H1 (cell line): ENCODE results near the gene SOBP. TPM values are rescaled to one million over a fixed set of nuclear protein-coding genes. Genes with fewer than 3 reads are reported as not detected.
"Not testable (repeated sequence)": the region's sequence is repeated elsewhere in the genome, so short reads cannot be mapped to it uniquely, and the experiment has no call there.

Source experiments
- CTCF ChIA-PET: fragments of 300-600 bp; sonication (Branson Sonifier 250); formaldehyde crosslinking; loops from one replicate; lab custom pipeline; 2021; ENCODE audit not compliant: partially characterized antibody; lab: Charles Lee
- POLR2A ChIA-PET: fragments of 300-600 bp; sonication (Branson Sonifier 250); formaldehyde crosslinking; loops from one replicate; lab custom pipeline; 2021; ENCODE audit warnings: inconsistent platforms; ENCODE audit not compliant: partially characterized antibody; lab: Charles Lee
- DNase-seq, 2 experiments: peaks; one replicate each; pipeline versions ENCODE4 v3.0.0 to v3.0.0-alpha.2; 2010 to 2022; ENCODE audit warnings: low spot score in 2 of 2, low read depth in 1 of 2, mixed read lengths in 1 of 2
- FAIRE-seq: peaks from 2 replicates; lab custom pipeline; 2011; peaks lifted over from hg19 to GRCh38; lab: Jason Lieb, UNC
- H2AFZ ChIP-seq: 2 replicates; pipeline ENCODE4 v1.8.1; 2012; ENCODE audit warnings: low read length, inconsistent platforms
- H2AK5ac ChIP-seq: 2 replicates; pipeline ENCODE4 v1.6.1; 2013; ENCODE audit warnings: low read depth, low read length
- H2BK120ac ChIP-seq: replicated peaks from 2 replicates; pipeline ENCODE3; 2013; ENCODE audit warnings: low read depth, low read length, inconsistent platforms
- H2BK12ac ChIP-seq: 2 replicates; pipeline ENCODE4 v1.6.1; 2013; ENCODE audit warnings: low read depth, low read length
- H2BK15ac ChIP-seq: 2 replicates; pipeline ENCODE4 v1.6.1; 2013; ENCODE audit warnings: low read length
- H2BK20ac ChIP-seq: 2 replicates; pipeline ENCODE4 v1.6.1; 2013; ENCODE audit warnings: low read length
- H2BK5ac ChIP-seq: 2 replicates; pipeline ENCODE4 v1.6.1; 2013; ENCODE audit warnings: low read depth, low read length
- H3K14ac ChIP-seq: 2 replicates; pipeline ENCODE4 v1.6.1; 2013; ENCODE audit warnings: inconsistent platforms; ENCODE audit not compliant: insufficient read length
- H3K18ac ChIP-seq: 2 replicates; pipeline ENCODE4 v1.6.1; 2013; ENCODE audit warnings: low read length; ENCODE audit errors: extremely low read depth
- H3K23ac ChIP-seq: 2 replicates; pipeline ENCODE4 v1.6.1; 2013; ENCODE audit warnings: inconsistent platforms; ENCODE audit not compliant: insufficient read length
- H3K23me2 ChIP-seq: 2 replicates; pipeline ENCODE4 v1.6.1; 2013; ENCODE audit warnings: low read depth, low read length
- H3K27ac ChIP-seq: 2 replicates; pipeline ENCODE4 v1.6.1; 2011; ENCODE audit warnings: low read depth, low read length, inconsistent platforms
- H3K27me3 ChIP-seq, 4 experiments: replicated peaks in 1 of 4; 1 replicate in 1 of 4; 2 replicates in 3 of 4; pipeline versions ENCODE4 v1.6.1 to v1.8.1; 2011 to 2013; ENCODE audit warnings: low read length in 3 of 4, mild to moderate bottlenecking in 3 of 4, inconsistent platforms in 2 of 4, mixed read lengths in 2 of 4, moderate library complexity in 1 of 4; ENCODE audit not compliant: control insufficient read depth in 3 of 4, insufficient read depth in 3 of 4; ENCODE audit errors: extremely low read depth in 1 of 4
- H3K36me3 ChIP-seq, 4 experiments: 2 replicates each; pipeline versions ENCODE4 v1.6.1 to v1.8.1; 2011 to 2013; ENCODE audit warnings: mild to moderate bottlenecking in 4 of 4, low read length in 3 of 4, moderate library complexity in 2 of 4, control low read depth in 1 of 4, inconsistent platforms in 1 of 4; ENCODE audit not compliant: insufficient read depth in 4 of 4, control insufficient read depth in 2 of 4
- H3K4ac ChIP-seq: replicated peaks from 2 replicates; pipeline ENCODE3; 2013; ENCODE audit warnings: low read length, low read depth, mixed read lengths, inconsistent platforms; ENCODE audit not compliant: insufficient read length
- H3K4me1 ChIP-seq, 4 experiments: replicated peaks in 1 of 4; 1 replicate in 1 of 4; 2 replicates in 3 of 4; pipeline versions ENCODE4 v1.6.1 to v1.8.1; 2011 to 2013; ENCODE audit warnings: low read length in 3 of 4, inconsistent platforms in 2 of 4, mixed read lengths in 1 of 4; ENCODE audit not compliant: insufficient read depth in 4 of 4, control insufficient read depth in 3 of 4
- H3K4me2 ChIP-seq, 2 experiments: 2 replicates each; pipeline versions ENCODE4 v1.6.1 to v1.8.1; 2011 to 2013; ENCODE audit warnings: low read depth in 2 of 2, low read length in 2 of 2, control low read depth in 1 of 2, inconsistent platforms in 1 of 2, mild to moderate bottlenecking in 1 of 2; ENCODE audit not compliant: insufficient read depth in 1 of 2
- H3K4me3 ChIP-seq, 4 experiments: fragments of 200-600, 300-600 bp in 1 of 4; sonication (generic), shearing (Covaris generic), sonication (Bioruptor Twin) in 1 of 4; 2 replicates each; pipeline versions ENCODE4 v1.5.1 to v1.8.1; 2011 to 2016; ENCODE audit warnings: low read length in 4 of 4, low read depth in 3 of 4, control low read depth in 2 of 4, inconsistent platforms in 2 of 4, mild to moderate bottlenecking in 2 of 4, mixed read lengths in 1 of 4, moderate library complexity in 1 of 4; ENCODE audit not compliant: insufficient read depth in 2 of 4; ENCODE audit errors: extremely low read depth in 1 of 4
- H3K56ac ChIP-seq: replicated peaks from 2 replicates; pipeline ENCODE3; 2013; ENCODE audit warnings: low read depth, mild to moderate bottlenecking, mixed read lengths, low read length, inconsistent platforms; ENCODE audit not compliant: insufficient read length
- H3K79me1 ChIP-seq: 2 replicates; pipeline ENCODE4 v1.6.1; 2013; ENCODE audit warnings: low read depth, low read length, control low read depth
- H3K79me2 ChIP-seq, 2 experiments: 2 replicates each; pipeline versions ENCODE4 v1.6.1 to v1.8.1; 2012 to 2013; ENCODE audit warnings: low read length in 2 of 2, mild to moderate bottlenecking in 2 of 2, inconsistent platforms in 1 of 2; ENCODE audit not compliant: insufficient read depth in 2 of 2, control insufficient read depth in 1 of 2
- H3K9ac ChIP-seq, 4 experiments: replicated peaks in 1 of 4; 1 replicate in 1 of 4; 2 replicates in 3 of 4; pipeline versions ENCODE4 v1.6.1 to v1.8.1; 2011 to 2013; ENCODE audit warnings: low read depth in 3 of 4, low read length in 3 of 4, control low read depth in 2 of 4, mild to moderate bottlenecking in 2 of 4, moderate library complexity in 2 of 4, inconsistent platforms in 1 of 4; ENCODE audit errors: extremely low read depth in 1 of 4
- H3K9me3 ChIP-seq, 2 experiments: 2 replicates each; pipeline versions ENCODE4 v1.6.1 to v1.8.1; 2012 to 2013; ENCODE audit warnings: mild to moderate bottlenecking in 2 of 2, moderate library complexity in 2 of 2, control low read depth in 1 of 2, inconsistent platforms in 1 of 2, low read depth in 1 of 2, low read length in 1 of 2, mixed read lengths in 1 of 2; ENCODE audit not compliant: insufficient read depth in 2 of 2
- H4K20me1 ChIP-seq, 2 experiments: replicated peaks in 1 of 2; 2 replicates each; pipeline versions ENCODE3 to v1.8.1; 2011 to 2013; ENCODE audit warnings: inconsistent platforms in 2 of 2, low read length in 2 of 2, mild to moderate bottlenecking in 1 of 2; ENCODE audit not compliant: insufficient read depth in 2 of 2, control insufficient read depth in 1 of 2
- H4K5ac ChIP-seq: 2 replicates; pipeline ENCODE4 v1.6.1; 2013; ENCODE audit warnings: low read length, low read depth, mixed read lengths, inconsistent platforms; ENCODE audit not compliant: insufficient read length
- H4K8ac ChIP-seq: 2 replicates; pipeline ENCODE4 v1.8.0; 2013; ENCODE audit warnings: mild to moderate bottlenecking, moderate library complexity, low read length, inconsistent platforms; ENCODE audit not compliant: insufficient read depth; ENCODE audit errors: extremely low read depth
- H4K91ac ChIP-seq: replicated peaks from 2 replicates; pipeline ENCODE3; 2013; ENCODE audit warnings: low read length, mixed read lengths, inconsistent platforms; ENCODE audit not compliant: insufficient read length
- CHD1 ChIP-seq: IDR thresholded peaks from 2 replicates; pipeline ENCODE4 v1.6.1; 2012; ENCODE audit warnings: low read depth, low read length, improper control_type of control experiment
- CTCF ChIP-seq, 3 experiments: IDR thresholded peaks; 1 replicate in 2 of 3; 2 replicates in 1 of 3; pipeline versions ENCODE4 v1.5.1 to v1.6.1; 2011; ENCODE audit warnings: low read length in 3 of 3, mild to moderate bottlenecking in 3 of 3, inconsistent platforms in 2 of 3, low read depth in 1 of 3, moderate library complexity in 1 of 3; ENCODE audit not compliant: insufficient read depth in 1 of 3; ENCODE audit errors: control extremely low read depth in 1 of 3
- GTF2F1 ChIP-seq: IDR thresholded peaks from 2 replicates; pipeline ENCODE4 v1.6.1; 2012; ENCODE audit warnings: low read depth, low read length, improper control_type of control experiment, borderline replicate concordance
- NANOG ChIP-seq: IDR thresholded peaks from 2 replicates; pipeline ENCODE4 v1.6.1; 2011; ENCODE audit warnings: low read length, low read depth, mild to moderate bottlenecking, inconsistent platforms; ENCODE audit not compliant: insufficient read depth, poor library complexity, severe bottlenecking
- SP4 ChIP-seq: IDR thresholded peaks from 2 replicates; pipeline ENCODE4 v1.6.1; 2012; ENCODE audit warnings: low read length, inconsistent platforms
- TBP ChIP-seq: IDR thresholded peaks from 2 replicates; pipeline ENCODE4 v1.6.1; 2011; ENCODE audit warnings: low read depth, low read length, improper control_type of control experiment
- YY1 ChIP-seq: IDR thresholded peaks from 2 replicates; pipeline ENCODE4 v1.6.1; 2011; ENCODE audit warnings: low read depth, mild to moderate bottlenecking, low read length
- WGBS, 2 experiments: shearing (Covaris generic) in 1 of 2; methylation state at CpG; one replicate each; pipeline versions ENCODE4 v1.1.6 to v1.1.7; 2013 to 2015; ENCODE audit warnings: low lambda C conversion rate in 2 of 2, mixed read lengths in 2 of 2, inconsistent platforms in 1 of 2, low coverage in 1 of 2, missing lambda C conversion rate in 1 of 2; ENCODE audit not compliant: insufficient replicate concordance in 2 of 2, insufficient coverage in 1 of 2, insufficient read length in 1 of 2; ENCODE audit errors: extremely low coverage in 1 of 2, missing lambda C conversion rate in 1 of 2; 5-methylcytosine and 5-hydroxymethylcytosine counted together
- polyA plus RNA-seq, 7 experiments: library from polyadenylated mRNA; depleted of rRNA in 3 of 7; stranded (reverse) in 5 of 7; unstranded in 2 of 7; fragments of >200 nt in 5 of 7; fragments of 200-250 nt in 2 of 7; gene quantifications; 1 replicate in 5 of 7; 2 replicates in 1 of 7; 4 replicates in 1 of 7; pipeline versions ENCODE4 v1.2.1 to v1.2.3, GENCODE V29; 2011 to 2013; ENCODE audit warnings: missing spikeins in 2 of 7, mixed read lengths in 2 of 7
- total RNA-seq: library from RNA; stranded (reverse); fragmentation: NEBNext Ultra II Directional; extraction: Animal tissue kit (Norgen Biotek cat#: 25700); gene quantifications from 2 replicates; pipeline ENCODE4 v1.2.1, GENCODE V29; 2021

SOBP gene
- total and polyA plus RNA-seq, 2 of the 8 experiments (the other 6 are each of a cell fraction or from before 2014, with no cell fraction given), result 0.45 to 6.2 TPM

- TF ChIP-seq NANOG (no peak), CTCF (IDR thresholded peaks at IDR 0.05; ENCODE audit: control extremely low read depth in 1 of 3, insufficient read depth in 1 of 3, low read depth in 1 of 3, low read length in 3 of 3) (no peak), CHD1 (no peak), GTF2F1 (no peak), YY1 (no peak), SP4 (no peak), TBP (no peak)
- TF ChIP-seq, all 59 proteins: peak for 0
Observed at GRCh38 chr6:107517274-107517673, 27.4 kb downstream of the SOBP start (continued).

- FAIRE-seq, H2BK15ac ChIP-seq, H2AFZ ChIP-seq, H3K4me3 ChIP-seq, H2BK120ac ChIP-seq, CTCF ChIA-PET, H3K4me2 ChIP-seq, H4K5ac ChIP-seq, H4K8ac ChIP-seq, H3K23me2 ChIP-seq, H3K9me3 ChIP-seq, H3K79me2 ChIP-seq, H2BK12ac ChIP-seq, H4K91ac ChIP-seq, H3K4ac ChIP-seq, H3K23ac ChIP-seq, H2BK5ac ChIP-seq, DNase-seq, H3K79me1 ChIP-seq, H2AK5ac ChIP-seq, H3K56ac ChIP-seq, H2BK20ac ChIP-seq, H4K20me1 ChIP-seq, H3K27ac ChIP-seq, H3K14ac ChIP-seq, H3K18ac ChIP-seq, H3K36me3 ChIP-seq, H3K27me3 ChIP-seq, H3K4me1 ChIP-seq, H3K9ac ChIP-seq, POLR2A ChIA-PET: not testable (repeated sequence)
- WGBS, 2 experiments, result 90% methylated on average over 5 of the region's 5 CpGs; no CpG with 5 or more reads in 1 of the 2 experiments
Observed at GRCh38 chr6:107519224-107519623, 29.3 kb downstream of the SOBP start.
